GM18526 (cell line): ENCODE data around the gene ARID1B.

Source experiments
- POLR2A ChIP-seq: IDR thresholded peaks from 3 replicates; pipeline ENCODE4 v1.6.1; 2011; ENCODE audit not compliant: insufficient read length; ENCODE audit errors: extremely low read depth

Gene ARID1B

DNA sequence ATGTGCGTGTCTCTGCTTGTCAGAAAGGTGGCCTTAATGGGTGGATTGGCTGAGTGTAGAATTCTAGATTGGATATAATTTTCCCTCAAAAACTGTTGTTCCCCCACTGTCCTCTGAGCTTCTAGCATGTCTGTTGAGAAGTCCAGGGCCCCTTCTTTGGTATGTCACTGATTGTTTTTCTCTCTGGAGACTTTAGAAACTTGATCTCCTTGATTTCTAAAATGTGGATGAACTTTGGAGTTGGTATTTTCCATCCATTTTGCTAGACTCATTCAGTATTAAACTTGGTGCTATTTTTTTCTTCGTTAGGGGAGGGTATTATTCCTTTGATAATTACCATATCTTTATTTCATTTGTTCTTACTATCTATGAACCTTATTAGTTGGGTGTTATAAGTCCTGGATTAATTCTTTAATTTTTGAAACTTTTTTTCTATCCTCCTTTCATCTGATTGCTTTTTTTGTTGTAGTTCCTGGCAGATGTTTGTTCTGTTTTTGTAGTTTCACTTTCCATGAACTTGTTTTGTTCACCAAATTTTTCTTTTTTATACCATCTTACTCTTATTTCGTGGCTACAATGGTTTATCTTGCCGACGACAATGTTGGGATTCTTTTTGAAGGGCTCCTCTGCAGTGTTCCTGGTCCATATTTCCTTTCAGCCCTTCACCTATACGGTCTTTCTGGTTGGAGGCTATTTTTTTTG is 68.4 kb downstream of the ARID1B start:
- no peak for TF ChIP-seq POLR2A

DNA sequence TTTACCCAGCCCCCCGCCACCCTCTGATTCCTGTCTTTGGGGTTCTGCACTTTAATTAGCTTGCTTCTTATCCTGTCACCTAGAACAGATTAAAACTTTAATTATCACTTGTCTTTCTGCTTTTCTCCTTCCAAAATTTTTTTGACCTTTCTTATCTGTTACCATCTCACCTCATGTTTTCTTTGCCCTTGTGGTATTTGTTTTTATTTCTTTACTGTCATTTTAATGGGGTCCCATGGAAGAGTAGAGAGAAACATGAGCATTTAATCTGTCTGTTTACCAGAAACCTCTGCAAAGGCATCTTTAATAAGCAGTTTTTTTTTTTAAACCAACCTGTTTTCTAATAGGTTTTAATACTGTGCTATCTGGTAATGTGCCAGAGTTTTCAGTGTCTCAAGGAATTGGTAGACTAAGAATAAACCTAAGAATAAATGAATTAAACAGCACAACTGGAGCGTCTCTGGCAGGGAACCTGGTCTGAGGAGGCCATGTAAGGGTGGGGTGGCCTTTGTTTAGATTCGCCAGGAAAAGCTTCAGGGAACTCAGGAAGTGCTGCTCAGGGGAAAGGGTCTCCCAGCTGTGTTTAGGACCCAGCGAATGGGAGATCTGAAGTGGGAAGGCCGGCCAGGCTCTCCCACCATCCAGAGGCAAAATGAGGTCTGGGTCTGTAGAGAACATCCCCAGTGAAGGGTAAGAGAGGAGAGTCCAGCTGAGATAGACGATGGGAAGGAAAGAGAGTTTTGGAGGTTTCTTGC is 69.8 kb downstream of the ARID1B start:
- TF ChIP-seq POLR2A, result no peak

DNA sequence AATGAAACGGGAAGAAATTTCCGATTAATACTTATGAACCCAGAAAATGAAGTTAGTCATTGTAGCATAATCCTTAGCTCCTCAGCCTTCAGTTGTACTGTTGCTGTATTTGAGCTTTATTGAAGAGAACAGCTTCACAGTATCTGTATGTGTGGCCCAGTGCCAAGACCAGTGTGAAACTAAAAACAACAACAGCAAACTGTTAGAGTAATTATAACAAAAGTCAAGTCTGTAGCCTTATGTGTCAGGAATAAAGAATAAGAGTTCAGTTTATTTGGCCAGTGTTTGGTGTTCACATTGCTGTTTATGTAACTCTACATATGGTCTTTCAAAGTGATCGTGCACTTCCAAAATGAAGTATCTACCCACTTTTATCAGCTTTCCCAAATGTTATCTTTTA is 70.9 kb downstream of the ARID1B start:
- TF ChIP-seq POLR2A, result no peak

DNA sequence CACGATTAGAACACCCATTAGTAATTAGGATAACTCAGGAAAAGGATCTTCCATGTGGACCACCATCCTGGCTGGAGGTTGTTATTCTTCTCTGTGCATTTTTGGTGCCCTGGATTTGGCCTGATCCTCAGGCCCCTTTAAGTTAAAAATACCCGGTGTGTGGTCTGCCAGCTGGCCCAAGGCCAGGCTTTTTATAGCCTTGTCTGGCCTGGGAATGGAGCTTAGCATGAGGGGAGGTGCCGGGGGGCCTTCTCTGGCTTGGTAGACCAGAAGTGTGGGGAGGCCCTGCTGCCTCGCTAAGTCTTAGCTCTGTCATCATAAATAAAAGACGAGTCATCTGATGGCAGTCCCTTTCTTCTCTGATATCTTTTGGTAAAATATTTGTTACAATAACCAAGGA is 71.4 kb downstream of the ARID1B start:
- TF ChIP-seq POLR2A, result no peak

DNA sequence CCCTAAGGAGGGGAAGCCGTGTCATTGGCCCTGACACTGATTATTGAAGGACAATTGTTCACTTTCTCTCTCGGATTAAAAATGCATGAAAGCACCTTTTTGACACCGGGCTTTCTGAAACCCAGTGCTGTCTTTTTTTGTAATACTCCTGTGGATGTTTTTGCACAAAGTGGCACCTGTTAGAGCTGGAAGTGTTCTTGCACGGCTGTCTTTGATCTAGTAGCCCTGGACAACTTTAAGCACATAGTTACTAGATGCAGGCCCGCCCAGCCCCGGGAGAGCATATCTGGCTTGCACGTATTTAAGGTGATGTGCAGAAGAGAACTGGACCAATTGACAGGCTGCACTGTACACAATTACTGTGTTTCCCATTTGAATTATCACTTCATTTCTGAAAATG is 72.6 kb downstream of the ARID1B start:
- no peak for TF ChIP-seq POLR2A

DNA sequence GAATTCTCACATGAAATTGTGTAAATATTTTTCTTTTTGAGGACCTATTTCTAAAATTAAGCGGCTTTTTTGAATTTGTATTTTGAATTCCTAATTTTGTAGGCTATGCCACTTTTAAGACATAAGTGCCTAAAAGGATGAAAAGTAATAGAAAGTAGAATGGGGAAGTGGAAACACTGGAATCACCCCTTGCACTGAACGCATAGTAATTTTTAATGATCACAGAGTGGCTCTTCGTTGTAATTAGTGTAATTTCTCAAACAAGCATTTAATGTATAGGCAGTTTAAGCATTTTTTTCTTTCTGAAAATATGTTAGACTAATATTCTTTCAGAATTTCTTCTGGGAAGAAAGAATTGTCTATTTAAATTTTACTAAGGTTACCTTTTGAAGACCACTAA is 73.2 kb downstream of the ARID1B start:
- TF ChIP-seq POLR2A, result no peak

DNA sequence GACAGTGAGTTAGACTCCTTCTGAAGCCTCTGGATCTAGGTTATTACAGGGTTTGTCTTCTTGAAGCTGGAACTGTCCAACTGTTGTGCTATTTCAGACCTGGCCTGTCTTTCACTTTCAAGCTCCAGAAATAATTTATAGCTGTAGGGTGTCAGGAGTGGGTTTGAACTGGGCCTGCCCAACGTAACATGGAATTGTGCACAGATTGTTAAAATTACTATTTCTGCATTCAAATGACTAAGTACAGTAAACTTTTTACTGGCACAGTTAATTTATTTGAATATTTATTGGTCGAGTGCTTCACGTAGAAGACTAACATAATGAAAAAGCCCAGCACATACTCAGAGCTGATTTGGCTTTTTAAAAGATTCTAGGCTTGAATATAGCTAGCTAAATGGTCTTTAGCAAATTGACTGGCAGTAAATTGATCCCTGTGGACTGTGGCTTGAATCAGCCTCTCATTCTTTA is 74.3 kb downstream of the ARID1B start:
- TF ChIP-seq POLR2A, result no peak

DNA sequence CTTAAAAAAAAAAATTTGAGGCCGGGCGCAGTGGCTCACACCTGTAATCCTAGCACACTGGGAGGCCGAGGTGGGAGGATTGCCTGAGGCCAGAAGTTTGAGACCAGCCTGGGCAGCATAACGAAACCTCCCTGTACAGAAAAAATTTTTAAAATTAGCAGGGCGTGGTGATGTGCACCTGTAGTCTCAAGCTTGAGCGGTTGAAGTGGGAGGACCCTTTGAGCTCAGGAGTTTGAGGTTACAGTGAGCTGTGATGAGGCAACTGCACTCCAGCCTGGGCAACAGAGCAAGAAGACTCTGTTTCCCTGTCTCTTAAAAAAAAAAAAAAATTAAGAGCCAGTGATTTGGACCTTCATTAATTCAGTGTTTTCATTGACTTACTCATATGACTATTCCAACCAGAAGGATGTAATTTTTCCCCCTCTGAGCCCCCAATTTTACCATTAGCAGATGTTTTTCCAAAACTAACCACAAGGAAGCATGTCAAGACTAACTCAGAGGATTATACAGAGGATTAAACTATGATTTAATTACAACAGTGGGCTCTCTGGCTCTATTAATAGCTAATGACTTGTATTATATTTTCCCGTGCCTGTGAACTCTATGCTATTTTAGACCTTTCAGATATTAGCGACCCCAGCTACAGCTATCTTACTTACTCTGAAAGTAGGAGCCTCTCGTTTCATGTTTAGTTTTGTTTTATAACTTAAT is 75.1 kb downstream of the ARID1B start:
- TF ChIP-seq POLR2A, result no peak

DNA sequence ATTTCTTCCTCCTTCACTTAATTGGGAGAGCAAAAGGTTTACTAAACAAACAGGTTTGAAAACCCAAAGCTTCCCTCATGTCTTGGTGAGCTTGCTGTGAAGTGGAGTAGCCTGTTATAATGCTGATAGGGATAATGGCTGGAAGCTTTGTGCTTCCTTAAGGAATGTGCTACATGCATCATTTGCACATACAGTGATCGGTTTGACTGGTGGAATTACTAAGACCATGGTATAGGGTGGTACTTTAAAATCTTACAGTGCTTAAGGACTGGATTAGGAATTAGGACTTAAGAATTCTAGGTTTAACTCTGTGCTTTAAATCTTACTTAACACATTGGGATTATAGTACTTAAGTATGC is 75.7 kb downstream of the ARID1B start:
- no peak for TF ChIP-seq POLR2A

DNA sequence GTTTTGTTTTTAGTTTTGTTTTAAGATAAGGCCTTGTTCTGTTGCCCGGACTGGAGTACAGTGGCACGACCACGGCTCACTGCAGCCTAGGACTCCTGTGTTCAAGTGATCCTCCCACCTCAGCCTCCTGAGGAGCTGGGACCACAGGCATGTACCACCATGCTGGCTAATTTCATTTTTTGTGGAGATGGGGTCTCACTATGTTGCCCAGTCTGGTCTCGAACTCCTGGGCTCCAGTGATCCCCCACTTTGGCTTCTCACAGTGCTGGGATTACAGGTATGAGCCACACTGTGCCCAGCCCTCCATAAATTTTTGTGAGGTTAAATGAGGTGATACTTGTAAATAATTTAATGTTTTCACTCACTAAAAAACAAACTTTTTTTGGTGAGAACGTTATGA is 76.6 kb downstream of the ARID1B start:
- TF ChIP-seq POLR2A, result no peak

DNA sequence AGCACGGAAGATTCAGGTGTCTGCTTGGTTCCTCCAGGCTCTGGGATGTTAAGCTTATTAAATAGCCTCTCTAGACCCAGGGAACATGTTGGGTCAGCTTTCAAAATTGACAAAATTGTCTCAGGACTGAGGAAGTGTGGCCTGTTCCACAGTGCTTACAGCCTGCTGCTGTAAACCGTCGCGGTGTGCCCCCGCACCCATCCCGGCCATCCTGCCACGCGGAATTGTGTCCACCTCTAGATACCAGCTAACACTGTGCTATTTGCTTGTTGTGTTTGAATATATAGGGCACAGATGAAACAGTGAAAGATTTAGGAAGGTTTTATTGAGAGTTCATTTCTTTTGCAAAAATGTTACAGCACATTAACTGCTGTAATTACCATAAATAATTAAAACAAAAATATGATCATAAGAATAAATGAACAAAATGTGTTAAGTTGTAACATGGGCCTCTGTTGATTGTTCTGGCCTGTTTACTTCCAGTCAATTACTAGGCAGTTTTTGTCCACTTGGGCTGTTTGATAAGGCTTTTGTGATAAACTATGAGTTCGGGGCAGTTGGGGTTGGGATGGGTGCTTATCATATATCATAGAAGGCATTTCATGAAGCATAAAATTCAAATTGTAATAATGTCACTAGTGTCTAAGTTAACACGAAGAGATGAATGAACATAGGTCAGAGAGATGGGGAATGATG is 77.4 kb downstream of the ARID1B start:
- no peak for TF ChIP-seq POLR2A

DNA sequence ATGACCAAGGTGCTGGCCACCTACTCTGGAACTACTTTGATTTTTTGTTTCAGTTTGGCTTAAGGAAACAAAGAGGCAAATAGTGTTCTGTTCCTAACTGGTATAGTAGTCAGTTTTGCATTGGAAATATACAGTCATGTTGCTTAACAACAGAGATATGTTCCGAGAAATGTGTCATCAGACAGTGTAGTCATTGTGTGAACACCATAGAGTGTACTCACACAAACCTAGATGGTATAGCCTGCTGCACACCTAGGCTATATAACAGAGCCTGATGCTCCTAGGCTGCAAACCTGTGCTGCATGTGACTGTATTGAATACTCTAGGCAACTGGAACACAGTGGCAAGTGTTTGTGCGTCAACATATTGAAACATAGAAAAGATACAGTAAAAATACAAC is 80.4 kb downstream of the ARID1B start:
- no peak for TF ChIP-seq POLR2A

DNA sequence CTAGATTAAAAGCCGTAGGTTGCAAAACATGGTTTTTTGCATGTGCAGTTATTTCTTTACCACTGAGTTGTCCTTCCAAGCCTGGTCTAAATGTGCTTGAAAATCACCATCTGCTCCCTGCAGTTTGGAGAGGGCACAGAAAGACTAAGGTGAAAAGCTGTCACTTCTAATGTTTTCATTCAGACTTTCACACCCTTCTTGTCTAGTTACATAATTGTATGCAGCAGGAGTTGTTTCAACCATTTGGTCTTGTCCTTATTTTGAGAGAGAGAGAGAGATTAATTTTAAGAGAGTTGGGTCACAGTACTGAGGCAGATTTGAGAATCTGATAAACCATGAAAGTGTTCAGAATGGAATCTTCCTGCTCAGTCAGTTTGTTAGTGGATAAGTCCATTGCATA is 82.5 kb downstream of the ARID1B start:
- TF ChIP-seq POLR2A, result no peak

DNA sequence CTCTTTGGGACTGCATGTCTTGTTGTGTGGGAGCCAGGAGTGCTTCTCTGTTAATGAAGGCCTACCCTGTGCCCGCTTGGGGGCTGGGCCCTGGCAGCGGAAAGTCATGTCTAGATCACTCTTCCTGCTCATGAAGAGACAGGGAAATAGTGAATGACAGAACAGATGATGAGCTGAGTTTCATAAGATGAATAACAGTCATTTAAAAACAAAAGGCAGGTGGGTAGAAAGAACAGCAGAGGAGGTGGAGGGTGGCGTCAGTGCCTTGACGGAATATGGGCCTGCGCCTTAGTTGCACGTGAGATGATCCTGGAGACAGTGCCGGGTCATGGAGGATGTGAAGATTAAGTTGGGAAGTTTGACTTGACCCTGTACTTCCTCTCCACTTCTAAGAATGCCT is 85.5 kb downstream of the ARID1B start:
- TF ChIP-seq POLR2A, result no peak

DNA sequence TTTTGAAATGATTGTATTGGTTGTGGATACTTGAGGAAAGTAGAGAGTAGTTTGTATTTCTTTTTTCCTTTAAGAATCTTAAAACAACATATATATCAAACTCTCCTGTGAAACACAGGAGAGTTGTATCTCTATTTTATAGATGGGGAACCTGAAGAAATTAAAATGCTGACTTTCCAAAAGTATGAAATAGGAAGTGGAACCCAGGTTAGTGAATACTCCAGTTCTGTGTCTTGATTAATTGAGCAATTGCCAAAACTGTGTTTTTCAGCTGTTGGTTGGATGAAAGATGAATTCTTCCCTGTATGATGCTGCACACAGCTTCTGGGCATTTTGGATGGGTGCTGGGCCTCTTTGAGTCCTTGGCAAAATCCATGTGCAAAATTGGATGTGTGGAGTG is 86.3 kb downstream of the ARID1B start:
- TF ChIP-seq POLR2A, result no peak

DNA sequence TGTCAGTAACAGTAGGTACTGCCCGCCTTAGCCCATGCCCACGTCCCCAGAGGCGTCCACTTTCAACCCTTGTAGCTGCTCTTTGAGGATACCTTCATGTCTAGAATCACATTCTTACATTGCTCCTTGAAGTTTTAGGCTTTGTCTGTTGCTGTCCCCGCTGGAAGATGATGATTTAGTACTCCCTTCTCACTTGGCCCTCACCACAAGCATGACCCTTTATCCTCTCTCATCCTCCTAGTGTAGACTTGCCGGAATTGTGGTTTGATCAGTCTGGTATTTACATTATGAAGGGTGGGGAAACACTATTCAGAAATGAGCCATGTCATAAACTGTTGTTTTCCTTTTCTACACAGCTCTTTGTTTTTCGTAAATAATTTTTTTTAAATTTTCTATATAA is 87.4 kb downstream of the ARID1B start:
- TF ChIP-seq POLR2A, result no peak
